ENCODE measurements around the gene RNF207.

DNA sequence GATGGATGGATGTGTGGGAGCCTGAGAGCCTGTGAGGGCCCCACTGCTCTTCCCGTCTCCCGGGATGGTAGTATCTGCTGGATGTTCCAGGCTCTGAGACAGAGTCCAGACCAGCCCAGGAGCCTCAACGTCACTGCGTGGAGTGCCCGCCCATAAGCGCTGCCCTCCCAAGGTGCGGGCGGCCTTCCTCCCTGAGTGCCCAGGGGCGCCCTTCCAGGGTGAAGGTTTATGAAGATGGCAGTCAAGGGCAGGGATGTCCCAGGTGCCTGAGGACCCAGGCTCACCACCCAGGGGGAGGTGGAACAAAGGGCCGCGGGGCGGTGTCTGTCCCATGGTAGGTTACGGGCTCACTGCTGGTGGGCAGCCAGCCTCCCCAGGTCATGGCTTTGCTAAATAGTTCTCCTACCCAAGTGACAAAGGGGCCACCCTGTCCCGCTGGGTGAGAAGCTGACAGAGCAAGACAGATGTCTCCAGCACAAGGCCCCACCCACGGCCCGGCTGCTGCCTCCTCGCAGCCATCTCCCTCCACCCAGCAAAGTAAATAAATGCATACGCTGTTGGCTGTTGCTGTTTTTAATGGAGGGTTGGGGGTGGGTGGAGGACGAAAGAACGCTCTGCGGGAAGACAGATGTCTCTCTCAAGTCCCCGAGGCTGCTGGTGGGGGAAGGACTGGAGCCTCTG lies 63.9 kb downstream of the RNF207 start:
- TF ChIP-seq, protein P1, sequence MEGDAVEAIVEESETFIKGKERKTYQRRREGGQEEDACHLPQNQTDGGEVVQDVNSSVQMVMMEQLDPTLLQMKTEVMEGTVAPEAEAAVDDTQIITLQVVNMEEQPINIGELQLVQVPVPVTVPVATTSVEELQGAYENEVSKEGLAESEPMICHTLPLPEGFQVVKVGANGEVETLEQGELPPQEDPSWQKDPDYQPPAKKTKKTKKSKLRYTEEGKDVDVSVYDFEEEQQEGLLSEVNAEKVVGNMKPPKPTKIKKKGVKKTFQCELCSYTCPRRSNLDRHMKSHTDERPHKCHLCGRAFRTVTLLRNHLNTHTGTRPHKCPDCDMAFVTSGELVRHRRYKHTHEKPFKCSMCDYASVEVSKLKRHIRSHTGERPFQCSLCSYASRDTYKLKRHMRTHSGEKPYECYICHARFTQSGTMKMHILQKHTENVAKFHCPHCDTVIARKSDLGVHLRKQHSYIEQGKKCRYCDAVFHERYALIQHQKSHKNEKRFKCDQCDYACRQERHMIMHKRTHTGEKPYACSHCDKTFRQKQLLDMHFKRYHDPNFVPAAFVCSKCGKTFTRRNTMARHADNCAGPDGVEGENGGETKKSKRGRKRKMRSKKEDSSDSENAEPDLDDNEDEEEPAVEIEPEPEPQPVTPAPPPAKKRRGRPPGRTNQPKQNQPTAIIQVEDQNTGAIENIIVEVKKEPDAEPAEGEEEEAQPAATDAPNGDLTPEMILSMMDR (IDR thresholded peaks at IDR 0.05; ENCODE audit: insufficient read depth, low read length): no peak
- TF ChIP-seq GABPA (IDR thresholded peaks at IDR 0.05; ENCODE audit: low read depth): no peak
